CD8-positive, alpha-beta memory T cell (primary cell): ENCODE data around the gene DNAH10. TPM values are rescaled to one million over a fixed set of nuclear protein-coding genes. Genes with fewer than 3 reads are reported as not detected.
"Not testable (repeated sequence)": the region's sequence is repeated elsewhere in the genome, so short reads cannot be mapped to it uniquely, and the experiment has no call there.

ENCODE experiments used
- CTCF ChIA-PET: fragments of 350-600 bp; sonication (Branson Sonifier 250); formaldehyde crosslinking; loops from one replicate; lab custom pipeline; 2021; ENCODE audit warnings: antibody characterized with exemption; lab: Charles Lee
- POLR2A ChIA-PET: fragments of 350-600 bp; sonication (Branson Sonifier 250); formaldehyde crosslinking; loops from one replicate; lab custom pipeline; 2021; ENCODE audit warnings: antibody characterized with exemption; lab: Charles Lee
- DNase-seq, 5 donors: peaks; one replicate each; pipeline versions ENCODE4 v3.0.0 to v3.0.0-alpha.2; 2020 to 2022; ENCODE audit warnings: mixed read lengths in 1 of 5
- H3K27ac ChIP-seq: one replicate; pipeline ENCODE4 v1.7.0; 2013; ENCODE audit warnings: low read depth, mild to moderate bottlenecking, low read length, moderate library complexity
- H3K27me3 ChIP-seq: 2 replicates; pipeline ENCODE4 v1.7.0; 2013; ENCODE audit warnings: low read length, mild to moderate bottlenecking; ENCODE audit not compliant: insufficient read depth, poor library complexity, severe bottlenecking
- H3K36me3 ChIP-seq: 2 replicates; pipeline ENCODE4 v1.7.0; 2013; ENCODE audit warnings: mild to moderate bottlenecking, low read length, moderate library complexity; ENCODE audit not compliant: insufficient read depth
- H3K4me1 ChIP-seq: 2 replicates; pipeline ENCODE4 v1.7.0; 2013; ENCODE audit warnings: mild to moderate bottlenecking, low read length, moderate library complexity; ENCODE audit not compliant: insufficient read depth
- H3K4me3 ChIP-seq: 2 replicates; pipeline ENCODE4 v1.7.0; 2013; ENCODE audit warnings: mild to moderate bottlenecking, low read length
- H3K9me3 ChIP-seq: 2 replicates; pipeline ENCODE4 v1.7.0; 2013; ENCODE audit warnings: mild to moderate bottlenecking, low read length
- H3K27ac Mint-ChIP-seq, 8 donors: one replicate each; pipeline ENCODE4 v1.8.0; 2020 to 2021; ENCODE audit warnings: mixed read lengths in 8 of 8, mild to moderate bottlenecking in 6 of 8, inconsistent platforms in 3 of 8, moderate library complexity in 3 of 8
- H3K27me3 Mint-ChIP-seq, 2 donors: one replicate each; pipeline ENCODE4 v1.8.0; 2020 to 2021; ENCODE audit warnings: mixed read lengths in 2 of 2, mild to moderate bottlenecking in 1 of 2, moderate library complexity in 1 of 2
- H3K36me3 Mint-ChIP-seq, 3 donors: one replicate each; pipeline ENCODE4 v1.8.0; 2020 to 2021; ENCODE audit warnings: mixed read lengths in 3 of 3, inconsistent platforms in 1 of 3, mild to moderate bottlenecking in 1 of 3
- H3K4me1 Mint-ChIP-seq, 3 donors: one replicate each; pipeline ENCODE4 v1.8.0; 2020 to 2021; ENCODE audit warnings: mixed read lengths in 3 of 3, inconsistent platforms in 1 of 3, mild to moderate bottlenecking in 1 of 3
- H3K4me3 Mint-ChIP-seq, 7 donors: one replicate each; pipeline ENCODE4 v1.8.0; 2020 to 2021; ENCODE audit warnings: mixed read lengths in 7 of 7, mild to moderate bottlenecking in 6 of 7, moderate library complexity in 4 of 7, inconsistent platforms in 2 of 7
- H3K9me3 Mint-ChIP-seq, 5 donors: one replicate each; pipeline ENCODE4 v1.8.0; 2020 to 2022; ENCODE audit warnings: mixed read lengths in 5 of 5, mild to moderate bottlenecking in 3 of 5, moderate library complexity in 2 of 5, inconsistent platforms in 1 of 5
- polyA plus RNA-seq: library from polyadenylated mRNA; unstranded; fragments of 300-500 nt; fragmentation: Illumina TruSeq; gene quantifications from one replicate; pipeline ENCODE4 v1.2.3, GENCODE V29; 2021
- total RNA-seq, 2 experiments: library from RNA; stranded (reverse); gene quantifications; one replicate each; pipeline ENCODE4 v1.2.3, GENCODE V29; 2021

Gene DNAH10
- total and polyA plus RNA-seq, 3 experiments from 2014 or later, result 0.09 to 0.13 TPM; not detected in 1

DNA sequence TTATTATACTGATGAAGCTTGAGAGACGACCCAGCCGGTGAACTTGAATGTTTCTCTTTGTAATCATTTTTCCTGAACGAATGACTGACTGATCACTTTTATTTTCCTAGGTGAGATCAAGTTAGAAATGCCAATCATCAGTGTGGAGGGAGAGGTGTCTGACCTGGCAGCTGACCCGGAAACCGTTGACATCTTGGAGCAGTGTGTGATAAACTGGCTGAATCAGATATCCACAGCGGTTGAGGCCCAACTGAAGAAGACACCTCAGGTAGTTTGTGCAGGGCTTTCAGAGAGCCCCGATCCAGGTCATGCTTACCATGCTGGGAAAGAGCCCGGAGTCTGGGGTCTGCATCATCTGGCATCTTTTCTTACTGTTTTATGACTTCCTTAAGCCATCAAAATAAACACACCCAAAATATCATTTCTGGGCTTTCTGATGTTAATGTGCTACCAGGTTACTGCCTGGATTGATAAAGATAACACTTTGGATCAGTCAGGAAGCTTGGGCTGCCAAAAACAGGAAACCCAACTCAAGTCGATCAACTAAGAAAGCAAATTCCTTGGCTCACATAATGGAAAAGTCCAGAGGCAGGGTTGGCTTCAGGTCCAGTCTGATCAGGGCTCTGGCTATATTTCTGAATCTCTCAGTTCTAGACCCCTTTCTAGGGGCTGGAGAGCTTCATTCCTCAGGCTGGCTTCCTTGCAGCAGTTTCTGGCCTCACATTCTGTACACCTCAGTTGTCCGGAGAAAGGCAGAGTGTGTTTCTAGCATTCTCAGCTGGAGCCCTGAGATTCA lies 21.1 kb downstream of the DNAH10 start:
- Histone ChIP-seq H3K27me3 (no peaks in the 10 kb centered on the region), H3K4me3 (no peak overlapping the region), H3K9me3 (no peaks in the 10 kb centered on the region), H3K4me1 (no peaks in the 10 kb centered on the region), H3K36me3 (no peaks in the 10 kb centered on the region), H3K27ac (no peak overlapping the region)
- ChIA-PET POLR2A (no interaction called here), CTCF (no interaction called here)
- H3K36me3 Mint-ChIP-seq, result no peaks in the 10 kb centered on the region
- H3K4me3 Mint-ChIP-seq, result no peak overlapping the region
- H3K4me1 Mint-ChIP-seq, result no peaks in the 10 kb centered on the region
- peaks cover 1 to 7% of the 10 kb centered on the region in 2 donors for H3K27me3 Mint-ChIP-seq
- DNase-seq, result no peak
- no peak overlapping the region for H3K27ac Mint-ChIP-seq
- peaks cover 0 to 3% (median 0%) of the 10 kb centered on the region in 5 donors for H3K9me3 Mint-ChIP-seq

DNA sequence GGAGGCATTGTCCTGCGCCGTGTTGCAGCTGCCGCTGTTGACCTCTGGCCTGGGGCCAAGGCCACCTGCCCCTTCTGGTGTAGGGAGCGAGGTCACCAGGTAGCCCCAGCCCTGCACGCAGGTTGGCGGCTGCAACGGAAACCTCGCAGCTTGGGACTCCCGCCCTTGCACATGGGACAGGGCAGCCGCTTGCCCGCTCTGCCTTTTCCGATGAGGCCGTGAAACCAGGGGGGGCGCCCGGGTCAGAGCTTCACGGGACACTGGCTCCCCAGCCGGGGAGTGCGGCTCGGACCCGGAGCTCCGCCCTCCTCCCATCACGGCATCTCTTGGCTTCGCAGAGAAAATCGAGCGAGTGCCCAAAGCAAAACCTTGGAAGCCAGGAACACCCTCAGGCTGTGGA lies 25.4 kb downstream of the DNAH10 start:
- POLR2A ChIA-PET, result no interaction called here
- no peaks in the 10 kb centered on the region for H3K36me3 Mint-ChIP-seq
- H3K27ac Mint-ChIP-seq, result no peak overlapping the region
- no peak for DNase-seq
- CTCF ChIA-PET, result no interaction called here
- H3K4me3 Mint-ChIP-seq, result no peak overlapping the region
- H3K9me3 Mint-ChIP-seq, result peaks cover 0 to 4% (median 3%) of the 10 kb centered on the region in 5 donors
- Histone ChIP-seq H3K4me3 (no peak overlapping the region), H3K4me1 (no peaks in the 10 kb centered on the region), H3K9me3 (no peaks in the 10 kb centered on the region), H3K36me3 (no peaks in the 10 kb centered on the region), H3K27me3 (no peaks in the 10 kb centered on the region), H3K27ac (no peak overlapping the region)
- no peaks in the 10 kb centered on the region for H3K4me1 Mint-ChIP-seq
- H3K27me3 Mint-ChIP-seq, result peaks cover 0 to 8% of the 10 kb centered on the region in 2 donors

DNA sequence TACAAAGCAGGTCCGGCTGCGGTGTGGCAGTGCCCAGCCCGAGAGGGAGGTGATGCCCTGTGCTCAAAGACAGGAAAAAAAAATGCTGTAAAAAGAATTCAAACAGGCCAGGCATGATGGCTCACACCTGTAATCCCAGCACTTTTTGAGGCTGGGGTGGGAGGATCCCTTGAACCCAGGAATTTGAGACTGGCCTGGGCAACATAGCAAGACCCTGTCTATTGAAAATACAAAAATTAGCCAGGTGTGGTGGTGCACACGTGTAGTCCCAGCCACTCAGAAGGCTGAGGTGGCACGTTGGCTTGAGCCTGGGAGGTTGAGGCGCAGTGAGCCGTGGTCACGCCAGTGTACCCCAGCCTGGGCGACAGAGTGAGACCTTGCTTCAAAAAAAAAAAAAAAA lies 26.4 kb downstream of the DNAH10 start:
- Histone ChIP-seq H3K36me3 (no peaks in the 10 kb centered on the region), H3K27me3 (no peaks in the 10 kb centered on the region), H3K27ac (no peak overlapping the region), H3K4me1 (no peaks in the 10 kb centered on the region), H3K9me3 (no peaks in the 10 kb centered on the region), H3K4me3 (no peak overlapping the region)
- CTCF ChIA-PET, result no interaction called here
- no peak overlapping the region for H3K27ac Mint-ChIP-seq
- peaks cover 0 to 8% of the 10 kb centered on the region in 2 donors for H3K27me3 Mint-ChIP-seq
- H3K9me3 Mint-ChIP-seq, result peaks cover 0 to 4% (median 3%) of the 10 kb centered on the region in 5 donors
- no peak overlapping the region for H3K4me3 Mint-ChIP-seq
- H3K36me3 Mint-ChIP-seq, result no peaks in the 10 kb centered on the region
- POLR2A ChIA-PET, result no interaction called here
- H3K4me1 Mint-ChIP-seq, result no peaks in the 10 kb centered on the region
- DNase-seq, result no peak

DNA sequence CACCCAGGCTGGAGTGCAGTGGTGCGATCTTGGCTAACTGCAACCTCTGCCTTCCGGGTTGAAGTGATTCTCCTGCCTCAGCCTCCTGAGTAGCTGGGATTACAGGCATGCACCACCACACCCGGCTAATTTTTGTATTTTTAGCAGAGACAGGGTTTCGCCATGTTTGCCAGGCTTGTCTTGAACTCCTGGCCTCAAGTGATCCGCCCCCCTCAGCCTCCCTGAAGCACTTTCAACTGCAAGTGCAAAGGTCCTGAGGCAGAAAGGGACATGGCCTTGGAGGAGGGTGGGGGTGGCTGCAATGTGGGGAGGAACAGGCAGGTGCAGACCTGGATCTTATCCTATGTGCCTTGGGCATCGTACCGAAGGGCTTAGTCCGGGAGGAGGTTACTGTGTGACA lies 27.3 kb downstream of the DNAH10 start:
- H3K27me3 Mint-ChIP-seq, H3K9me3 Mint-ChIP-seq, H3K4me3 ChIP-seq, H3K27ac Mint-ChIP-seq, H3K4me3 Mint-ChIP-seq, H3K36me3 ChIP-seq, H3K9me3 ChIP-seq, DNase-seq, POLR2A ChIA-PET, H3K4me1 Mint-ChIP-seq, H3K27ac ChIP-seq, H3K4me1 ChIP-seq, H3K36me3 Mint-ChIP-seq, H3K27me3 ChIP-seq, CTCF ChIA-PET: not testable (repeated sequence)

- Histone ChIP-seq H3K36me3 (no peaks in the 10 kb centered on the region), H3K27ac (no peak overlapping the region), H3K27me3 (no peaks in the 10 kb centered on the region), H3K9me3 (no peaks in the 10 kb centered on the region), H3K4me3 (no peak overlapping the region), H3K4me1 (no peaks in the 10 kb centered on the region)
- Mint-ChIP-seq H3K4me1 (no peaks in the 10 kb centered on the region), H3K4me3 (no peak overlapping the region), H3K27me3 (peaks cover under 1 to 8% of the 10 kb centered on the region in 2 donors), H3K9me3 (peaks cover 0 to 4% (median 3%) of the 10 kb centered on the region in 5 donors), H3K36me3 (no peaks in the 10 kb centered on the region), H3K27ac (no peak overlapping the region)
- POLR2A ChIA-PET, result no interaction called here
- CTCF ChIA-PET, result no interaction called here
- no peak for DNase-seq
These were observed 28.9 kb downstream of the DNAH10 start for GRCh38 chr12:123790905-123791467.

DNA sequence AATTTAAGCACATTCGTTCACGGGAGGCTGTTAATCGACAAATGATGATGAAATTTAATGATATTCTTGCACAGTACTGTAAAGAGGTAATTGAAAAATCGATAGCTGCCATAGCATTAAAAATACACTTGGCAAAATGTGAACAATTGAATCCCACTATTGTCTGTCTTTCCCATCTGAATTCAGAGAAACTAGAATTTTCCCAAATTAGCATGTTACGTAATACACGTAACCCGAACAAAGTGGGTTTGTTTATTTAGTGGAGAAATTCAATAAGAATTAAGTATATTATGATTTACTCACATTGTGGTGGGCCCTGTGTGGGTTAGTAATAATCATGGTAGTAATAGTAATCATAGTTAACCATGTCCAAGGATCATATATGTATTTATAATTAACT lies 31.9 kb downstream of the DNAH10 start:
- H3K9me3 ChIP-seq, result no peaks in the 10 kb centered on the region
- peaks cover 0 to 2% of the 10 kb centered on the region in 2 donors for H3K27me3 Mint-ChIP-seq
- H3K9me3 Mint-ChIP-seq, result peaks cover 0 to 4% (median 3%) of the 10 kb centered on the region in 5 donors
- no peak overlapping the region for H3K27ac ChIP-seq
- POLR2A ChIA-PET, result no interaction called here
- no peak overlapping the region for H3K4me3 ChIP-seq
- H3K27me3 ChIP-seq, result no peaks in the 10 kb centered on the region
- H3K4me3 Mint-ChIP-seq, result no peak overlapping the region
- no peaks in the 10 kb centered on the region for H3K36me3 Mint-ChIP-seq
- DNase-seq, result no peak
- H3K4me1 Mint-ChIP-seq, result no peaks in the 10 kb centered on the region
- H3K36me3 ChIP-seq, result no peaks in the 10 kb centered on the region
- CTCF ChIA-PET, result no interaction called here
- H3K27ac Mint-ChIP-seq, result no peak overlapping the region
- no peaks in the 10 kb centered on the region for H3K4me1 ChIP-seq

DNA sequence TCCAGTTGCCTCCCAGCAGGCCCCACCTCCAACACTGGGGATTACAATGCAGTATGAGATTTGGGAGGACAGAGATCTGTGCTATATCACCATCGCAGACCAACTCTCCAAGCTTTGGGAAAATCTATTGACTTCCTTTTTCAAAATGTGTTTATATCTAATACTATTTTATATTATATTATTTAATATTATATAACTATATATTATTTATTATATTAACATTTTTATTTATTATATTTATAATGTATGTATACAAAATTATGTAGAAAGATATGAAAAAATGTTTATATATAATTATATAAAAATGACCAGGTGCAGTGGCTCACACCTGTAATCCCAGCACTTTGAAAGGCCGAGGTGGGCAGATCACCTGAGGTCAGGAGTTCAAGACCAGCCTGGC lies 36.4 kb downstream of the DNAH10 start:
- Mint-ChIP-seq H3K9me3 (no peaks in the 10 kb centered on the region), H3K27ac (no peak overlapping the region), H3K4me3 (no peak overlapping the region), H3K27me3 (peaks cover 5 to 8% of the 10 kb centered on the region in 2 donors), H3K36me3 (no peaks in the 10 kb centered on the region), H3K4me1 (no peaks in the 10 kb centered on the region)
- Histone ChIP-seq H3K27ac (no peak overlapping the region), H3K4me3 (no peak overlapping the region), H3K9me3 (no peaks in the 10 kb centered on the region), H3K36me3 (no peaks in the 10 kb centered on the region), H3K27me3 (no peaks in the 10 kb centered on the region), H3K4me1 (no peaks in the 10 kb centered on the region)
- POLR2A ChIA-PET, result no interaction called here
- DNase-seq, result no peak
- CTCF ChIA-PET, result no interaction called here

DNA sequence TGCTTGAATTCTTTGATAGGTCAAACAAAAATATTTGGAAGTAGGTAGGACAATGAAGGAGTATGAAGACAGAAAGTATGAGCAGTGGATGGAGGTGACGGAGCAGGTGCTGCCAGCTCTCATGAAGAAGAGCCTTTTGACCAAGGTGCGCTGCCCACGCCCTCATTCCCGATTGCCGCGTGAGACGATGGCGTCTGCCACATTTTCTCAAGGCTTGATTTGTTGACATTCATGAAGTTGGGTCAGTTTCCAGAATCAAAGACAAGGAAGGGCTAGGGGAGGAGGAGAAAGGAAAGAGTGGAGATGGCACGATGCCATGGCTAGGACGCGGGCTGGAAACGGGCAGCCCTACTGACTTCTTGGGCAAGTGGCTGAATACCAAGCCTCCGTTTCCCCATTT lies 37.1 kb downstream of the DNAH10 start:
- DNase-seq, result no peak
- no peaks in the 10 kb centered on the region for H3K36me3 Mint-ChIP-seq
- no peak overlapping the region for H3K27ac Mint-ChIP-seq
- H3K4me1 ChIP-seq, result no peaks in the 10 kb centered on the region
- no peak overlapping the region for H3K4me3 ChIP-seq
- H3K27me3 Mint-ChIP-seq, result peaks cover 5 to 8% of the 10 kb centered on the region in 2 donors
- no peaks in the 10 kb centered on the region for H3K27me3 ChIP-seq
- H3K9me3 ChIP-seq, result no peaks in the 10 kb centered on the region
- CTCF ChIA-PET, result no interaction called here
- no peaks in the 10 kb centered on the region for H3K4me1 Mint-ChIP-seq
- H3K36me3 ChIP-seq, result no peaks in the 10 kb centered on the region
- no peak overlapping the region for H3K4me3 Mint-ChIP-seq
- POLR2A ChIA-PET, result no interaction called here
- no peaks in the 10 kb centered on the region for H3K9me3 Mint-ChIP-seq
- no peak overlapping the region for H3K27ac ChIP-seq
